GM21529 (cell line): ENCODE data around the gene FITM1.
"Not testable (repeated sequence)": the region's sequence is repeated elsewhere in the genome, so short reads cannot be mapped to it uniquely, and the experiment has no call there.

ENCODE experiments used
- ATAC-seq: cut with Tn5 transposase; IDR thresholded peaks from one replicate; pipeline ENCODE4 v1.9.1; 2021; ENCODE audit not compliant: unreplicated experiment

Gene FITM1

DNA sequence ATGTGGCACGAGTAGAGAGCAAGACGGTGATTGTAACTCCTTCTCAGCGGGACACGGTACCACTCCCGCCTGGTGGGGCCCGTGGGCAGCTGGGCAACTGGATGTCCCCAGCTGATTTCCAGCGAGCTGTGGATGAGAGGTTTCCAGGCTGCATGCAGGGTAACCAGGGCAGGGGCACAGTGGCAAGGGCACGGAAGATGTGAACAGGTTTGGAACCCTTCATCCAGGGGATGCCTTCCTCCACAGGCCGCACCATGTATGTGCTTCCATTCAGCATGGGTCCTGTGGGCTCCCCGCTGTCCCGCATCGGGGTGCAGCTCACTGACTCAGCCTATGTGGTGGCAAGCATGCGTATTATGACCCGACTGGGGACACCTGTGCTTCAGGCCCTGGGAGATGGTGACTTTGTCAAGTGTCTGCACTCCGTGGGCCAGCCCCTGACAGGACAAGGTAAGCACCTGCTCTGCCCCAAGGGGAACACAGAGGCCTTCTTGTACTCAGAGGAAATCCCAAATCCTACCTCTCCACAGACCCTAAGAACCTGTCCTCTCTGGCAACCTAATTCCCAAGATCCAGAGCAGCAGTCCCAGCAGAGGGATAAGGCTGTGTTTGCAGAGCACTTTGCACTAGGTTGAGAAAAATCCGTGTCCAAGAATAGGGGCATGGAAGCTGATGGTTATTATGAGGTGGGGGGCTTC is 32.1 kb upstream of the FITM1 start:
- ATAC-seq, result no peak

DNA sequence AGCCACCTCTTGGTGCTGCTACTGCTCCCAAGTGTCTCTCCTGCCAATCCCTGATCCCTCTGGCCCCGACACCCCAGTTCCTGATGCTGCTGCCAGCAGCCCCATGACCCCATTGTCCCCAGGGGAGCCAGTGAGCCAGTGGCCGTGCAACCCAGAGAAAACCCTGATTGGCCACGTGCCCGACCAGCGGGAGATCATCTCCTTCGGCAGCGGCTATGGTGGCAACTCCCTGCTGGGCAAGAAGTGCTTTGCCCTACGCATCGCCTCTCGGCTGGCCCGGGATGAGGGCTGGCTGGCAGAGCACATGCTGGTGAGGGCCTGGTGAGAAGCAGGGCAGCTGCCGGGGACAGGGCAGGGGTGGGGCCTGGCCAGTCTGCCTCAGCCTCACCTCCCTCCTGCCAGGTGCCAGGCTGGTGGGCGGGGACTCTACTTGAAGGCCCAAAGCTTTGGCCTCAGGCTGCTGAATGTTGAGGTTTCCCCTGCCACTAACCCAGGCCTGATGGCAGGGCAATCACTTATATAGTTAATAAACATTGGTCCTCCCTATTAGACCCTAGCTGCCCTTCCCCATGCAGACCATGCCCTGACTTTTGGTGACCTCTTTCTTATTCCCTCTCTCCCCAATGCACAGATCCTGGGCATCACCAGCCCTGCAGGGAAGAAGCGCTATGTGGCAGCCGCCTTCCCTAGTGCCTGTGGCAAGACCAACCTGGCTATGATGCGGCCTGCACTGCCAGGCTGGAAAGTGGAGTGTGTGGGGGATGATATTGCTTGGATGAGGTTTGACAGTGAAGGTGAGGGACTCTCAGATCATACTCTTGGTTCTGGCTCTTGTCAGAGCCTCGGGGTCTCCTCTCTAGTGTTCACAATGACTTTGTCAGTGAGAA is 31.3 kb upstream of the FITM1 start:
- no peak for ATAC-seq

DNA sequence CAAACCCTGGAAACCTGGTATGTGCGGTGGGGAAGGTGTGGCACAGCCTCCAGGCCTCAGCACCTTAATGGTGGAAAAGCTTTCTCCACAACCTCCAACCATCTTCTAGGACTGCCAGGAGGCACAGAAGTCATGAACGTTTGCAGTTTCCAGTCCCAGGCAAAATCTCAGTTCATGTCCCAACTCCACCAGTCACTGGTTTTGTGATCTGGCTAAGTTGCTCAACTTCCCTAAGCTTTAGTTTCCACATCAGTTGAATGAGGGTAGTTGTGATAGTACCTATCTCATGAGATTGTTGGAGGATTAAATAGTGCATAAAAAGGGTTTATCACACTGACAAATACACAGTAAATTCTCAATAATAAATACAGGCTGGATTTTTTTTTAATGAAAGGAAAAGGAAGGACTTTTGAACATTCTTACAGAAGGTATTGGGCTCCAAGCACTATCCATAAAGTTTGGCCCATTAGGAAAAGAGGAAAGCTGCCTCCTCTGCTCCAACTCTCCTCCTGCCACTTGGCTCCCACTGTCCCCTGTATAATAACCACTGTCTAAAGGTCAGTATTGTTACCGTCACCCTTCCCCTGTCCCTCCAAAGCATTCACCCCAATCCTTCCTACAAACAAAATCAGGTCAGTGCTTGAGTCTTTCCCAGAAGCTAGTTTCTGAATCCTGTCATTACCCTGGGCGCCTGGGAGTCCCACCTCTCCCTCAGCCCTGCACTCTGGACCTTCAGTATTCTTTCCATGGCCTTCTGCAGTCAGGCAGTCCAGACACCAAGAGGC is 30.1 kb upstream of the FITM1 start:
- ATAC-seq, result no peak

DNA sequence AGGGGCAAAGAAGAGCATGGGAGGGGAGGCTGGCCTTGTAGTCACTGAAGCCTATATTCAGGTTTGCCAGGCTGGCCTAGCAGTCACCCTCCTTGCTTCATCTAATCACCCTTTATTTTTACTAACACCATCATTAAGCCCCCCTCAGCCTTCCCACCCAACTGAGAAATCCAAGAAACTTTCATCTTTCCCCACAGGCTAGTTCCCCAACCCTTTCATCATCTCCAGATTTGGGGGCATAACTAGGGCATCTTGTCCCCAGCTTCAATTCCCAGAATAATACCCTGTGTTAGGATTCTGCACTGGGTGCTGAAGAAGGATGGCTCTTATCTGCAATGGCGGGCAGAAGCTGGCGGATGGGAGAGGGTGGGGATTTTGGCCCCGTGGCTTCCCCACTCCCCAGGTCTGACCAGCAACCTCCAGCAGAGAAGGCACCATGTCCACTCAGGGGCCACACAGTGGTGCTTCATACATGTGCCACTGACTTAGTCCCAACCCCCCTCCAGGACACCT is 29.4 kb upstream of the FITM1 start:
- no peak for ATAC-seq

DNA sequence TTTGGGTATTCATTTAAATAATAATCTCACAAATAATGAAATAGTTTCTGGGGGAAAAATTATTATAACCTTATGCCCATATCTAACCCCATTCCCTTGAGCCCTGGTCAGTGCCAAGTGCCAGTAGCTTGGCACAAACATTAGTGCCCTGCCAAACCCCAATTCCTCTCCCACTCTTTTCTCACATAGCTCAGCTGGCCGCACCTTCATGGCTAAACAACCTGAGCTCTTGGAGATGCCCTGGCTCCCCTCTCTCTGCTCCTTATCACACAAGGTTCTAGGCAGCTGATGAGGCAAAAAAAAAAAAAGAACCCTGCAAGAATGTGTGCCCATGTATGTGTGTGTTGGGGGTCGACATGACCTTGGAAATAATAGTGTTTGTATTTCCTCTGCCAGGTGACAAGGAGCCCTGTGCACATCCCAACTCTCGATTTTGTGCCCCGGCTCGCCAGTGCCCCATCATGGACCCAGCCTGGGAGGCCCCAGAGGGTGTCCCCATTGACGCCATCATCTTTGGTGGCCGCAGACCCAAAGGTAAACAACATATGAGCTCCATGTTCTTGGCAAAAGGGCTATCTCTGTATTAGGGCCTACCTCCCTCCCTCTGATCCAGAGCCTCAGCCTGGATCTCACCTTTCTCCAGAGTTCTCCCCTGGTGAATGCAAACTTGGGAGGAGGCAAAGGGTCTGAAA is 28.0 kb upstream of the FITM1 start:
- ATAC-seq, result no peak

DNA sequence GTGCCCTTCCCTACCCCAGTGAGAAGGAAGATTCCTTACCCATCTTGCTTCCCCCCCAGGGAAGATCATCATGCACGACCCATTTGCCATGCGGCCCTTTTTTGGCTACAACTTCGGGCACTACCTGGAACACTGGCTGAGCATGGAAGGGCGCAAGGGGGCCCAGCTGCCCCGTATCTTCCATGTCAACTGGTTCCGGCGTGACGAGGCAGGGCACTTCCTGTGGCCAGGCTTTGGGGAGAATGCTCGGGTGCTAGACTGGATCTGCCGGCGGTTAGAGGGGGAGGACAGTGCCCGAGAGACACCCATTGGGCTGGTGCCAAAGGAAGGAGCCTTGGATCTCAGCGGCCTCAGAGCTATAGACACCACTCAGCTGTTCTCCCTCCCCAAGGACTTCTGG is 27.0 kb upstream of the FITM1 start:
- no peak for ATAC-seq

DNA sequence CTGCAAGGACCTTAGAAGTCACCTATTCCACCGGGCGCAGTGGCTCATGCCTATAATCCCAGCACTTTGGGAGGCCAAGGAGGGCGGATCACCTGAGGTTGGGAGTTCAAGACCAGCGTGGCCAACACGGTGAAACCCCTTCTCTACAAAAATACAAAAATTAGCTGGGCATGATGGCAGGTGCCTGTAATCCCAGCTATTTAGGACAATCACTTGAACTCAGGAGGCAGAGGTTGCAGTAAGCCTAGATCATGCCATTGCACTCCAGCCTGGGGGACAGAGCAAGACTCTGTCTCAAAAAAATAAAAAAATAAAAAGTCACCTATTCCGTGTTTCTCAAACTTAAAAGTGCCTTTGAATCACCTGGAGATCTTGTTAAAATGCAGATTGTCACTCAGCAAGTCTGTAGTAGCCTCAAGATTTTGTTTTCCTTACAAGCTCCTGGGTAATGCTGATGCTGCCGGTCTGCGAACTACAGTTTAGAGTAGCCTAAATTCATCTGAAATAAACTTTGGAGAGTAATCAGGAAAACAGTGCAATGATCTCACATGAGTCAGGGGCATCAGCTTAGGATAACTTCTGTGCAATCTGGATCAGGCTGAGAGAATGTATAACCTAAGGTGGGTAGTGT is 24.7 kb upstream of the FITM1 start:
- not testable (repeated sequence) for ATAC-seq

DNA sequence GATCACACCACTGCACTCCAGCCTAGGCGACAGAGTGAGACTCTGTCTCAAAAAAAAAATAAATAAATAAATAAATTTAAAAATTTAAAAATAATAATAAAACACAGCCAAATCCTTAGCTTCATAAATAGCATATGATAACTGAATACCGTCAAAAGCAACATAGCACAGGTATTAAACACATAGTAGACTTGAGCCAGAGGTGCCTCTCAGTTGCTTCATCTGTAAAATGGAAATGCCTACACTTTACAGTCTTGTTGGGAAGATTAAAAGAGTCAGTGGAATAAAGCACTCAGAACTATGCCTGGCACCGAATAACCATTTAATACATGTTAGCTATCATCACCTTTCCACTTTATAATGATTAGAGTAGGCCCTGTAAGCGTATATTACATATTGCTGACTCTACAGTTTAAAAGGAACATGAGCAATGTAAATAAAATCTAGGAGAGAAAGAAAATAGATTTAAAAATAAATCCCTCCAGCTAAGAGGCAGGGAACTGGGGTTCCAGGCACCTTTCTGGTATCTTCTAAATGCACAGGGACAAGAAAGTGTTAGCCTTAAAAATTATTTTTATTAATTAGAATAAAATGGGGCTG is 23.7 kb upstream of the FITM1 start:
- no peak for ATAC-seq

DNA sequence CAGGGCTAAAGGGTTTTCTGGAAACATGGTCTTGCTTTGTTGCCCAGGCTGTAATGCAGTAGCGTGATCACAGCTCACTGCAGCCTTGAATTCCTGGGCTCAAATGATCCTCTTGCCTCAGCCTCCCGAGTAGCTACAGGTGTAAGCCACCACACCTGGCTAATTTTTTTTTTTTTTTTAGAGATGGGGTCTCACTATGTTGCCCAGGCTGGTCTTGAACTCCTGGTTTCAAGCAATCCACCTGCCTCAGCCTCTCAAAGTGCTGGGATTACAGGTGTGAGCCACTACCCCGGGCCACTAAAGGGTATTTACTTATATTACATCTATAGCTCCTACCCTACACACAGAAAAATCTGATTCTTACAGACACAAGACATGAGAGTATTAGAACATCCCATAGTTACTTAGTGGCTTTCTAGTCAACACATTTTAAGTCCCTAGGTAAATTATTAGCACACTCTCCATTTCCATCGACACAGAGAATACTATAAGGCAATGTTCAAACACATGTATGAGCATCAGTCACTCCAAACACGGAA is 22.1 kb upstream of the FITM1 start:
- ATAC-seq, result peak; percentile 30

DNA sequence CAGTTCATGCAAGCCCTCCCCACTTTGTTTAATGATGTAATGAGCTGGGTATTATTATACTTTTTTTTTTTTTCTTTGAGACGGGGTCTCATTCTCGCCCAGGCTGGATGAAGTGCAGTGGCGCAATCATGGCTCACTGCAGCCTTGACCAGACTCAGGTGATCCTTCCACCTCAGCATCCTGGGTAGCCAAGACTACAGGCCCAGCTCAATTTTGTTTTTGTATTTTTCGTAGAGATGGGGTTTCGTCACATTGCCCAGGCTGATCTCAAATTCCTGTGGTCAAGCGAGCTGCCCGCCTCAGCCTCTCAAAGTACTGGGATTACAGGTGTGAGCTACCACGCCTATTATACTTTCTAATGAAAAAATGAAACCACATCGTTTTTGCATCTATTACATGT is 20.4 kb upstream of the FITM1 start:
- no peak for ATAC-seq

DNA sequence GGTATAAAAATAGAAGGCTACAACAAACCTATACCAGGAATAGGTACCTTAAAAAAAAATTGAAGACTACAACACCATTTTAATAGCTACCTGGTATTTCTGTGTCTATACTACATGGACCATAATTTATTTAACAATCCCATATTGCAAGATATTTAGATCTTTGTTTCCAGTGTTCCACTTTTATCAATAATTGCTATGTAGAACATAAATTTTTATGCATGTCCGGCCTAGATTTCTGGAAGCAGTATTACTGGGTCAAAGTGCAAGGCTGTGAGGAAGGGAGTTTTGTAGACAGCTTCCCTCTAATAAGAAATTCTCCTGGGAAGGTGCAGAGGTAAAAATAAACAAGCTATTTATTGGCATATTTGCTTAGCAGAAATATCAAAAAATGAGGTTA is 19.9 kb upstream of the FITM1 start:
- ATAC-seq, result no peak

DNA sequence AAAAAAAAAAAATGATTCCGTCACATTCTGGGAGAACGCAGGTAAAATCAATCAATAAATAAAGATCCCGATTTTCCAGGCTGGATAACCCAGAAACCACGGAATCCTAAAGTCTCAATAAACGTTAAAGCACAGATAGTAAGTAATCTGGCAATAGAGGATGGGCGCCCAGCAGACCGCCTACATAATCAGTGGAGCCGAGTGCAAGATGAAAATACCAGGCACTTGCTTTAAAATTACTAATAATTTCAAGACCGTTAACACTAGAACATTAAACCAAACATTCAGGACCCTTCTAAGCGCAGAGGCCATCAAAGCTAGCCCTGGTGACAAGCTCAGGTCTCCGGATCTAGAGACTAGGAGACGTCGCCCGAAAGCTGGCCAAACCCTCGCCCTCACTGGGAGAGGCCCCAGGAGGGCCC is 17.1 kb upstream of the FITM1 start:
- no peak for ATAC-seq

DNA sequence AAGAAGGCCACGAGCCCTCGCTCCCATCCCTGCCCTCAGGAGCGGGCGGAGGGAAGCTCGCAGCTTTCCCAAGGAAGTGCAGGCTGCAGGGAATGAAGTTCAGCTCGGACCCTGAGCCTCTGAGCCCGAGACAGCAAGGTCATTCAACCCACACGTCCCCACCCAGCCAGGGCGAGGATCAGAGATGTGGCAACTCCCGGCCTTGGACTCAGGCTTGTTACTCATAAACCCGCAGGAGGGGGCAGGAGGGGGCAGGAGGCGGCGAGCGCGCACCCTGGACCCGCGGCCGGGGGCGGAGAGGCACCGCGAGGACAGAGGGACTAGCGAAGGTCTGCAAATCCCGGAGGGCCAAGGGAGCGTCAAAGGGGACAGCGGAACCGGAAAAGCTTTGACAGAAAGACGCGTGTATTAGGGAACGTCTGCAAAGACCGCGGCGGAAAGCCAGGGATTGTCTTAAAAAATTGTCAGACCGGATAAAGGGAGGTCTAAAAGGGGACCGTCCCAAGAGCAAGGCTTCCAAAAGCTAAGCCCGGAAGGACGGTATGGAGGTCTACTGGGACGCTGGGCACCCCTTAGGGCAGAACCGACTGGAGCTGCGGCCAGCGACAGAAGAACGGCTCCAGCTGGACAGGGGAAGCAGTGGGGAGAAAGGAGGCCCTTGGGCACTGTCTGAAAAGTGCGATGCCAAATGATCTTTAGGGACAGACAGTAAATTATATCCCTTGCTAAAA is 16.5 kb upstream of the FITM1 start:
- peak; percentile 35 for ATAC-seq

DNA sequence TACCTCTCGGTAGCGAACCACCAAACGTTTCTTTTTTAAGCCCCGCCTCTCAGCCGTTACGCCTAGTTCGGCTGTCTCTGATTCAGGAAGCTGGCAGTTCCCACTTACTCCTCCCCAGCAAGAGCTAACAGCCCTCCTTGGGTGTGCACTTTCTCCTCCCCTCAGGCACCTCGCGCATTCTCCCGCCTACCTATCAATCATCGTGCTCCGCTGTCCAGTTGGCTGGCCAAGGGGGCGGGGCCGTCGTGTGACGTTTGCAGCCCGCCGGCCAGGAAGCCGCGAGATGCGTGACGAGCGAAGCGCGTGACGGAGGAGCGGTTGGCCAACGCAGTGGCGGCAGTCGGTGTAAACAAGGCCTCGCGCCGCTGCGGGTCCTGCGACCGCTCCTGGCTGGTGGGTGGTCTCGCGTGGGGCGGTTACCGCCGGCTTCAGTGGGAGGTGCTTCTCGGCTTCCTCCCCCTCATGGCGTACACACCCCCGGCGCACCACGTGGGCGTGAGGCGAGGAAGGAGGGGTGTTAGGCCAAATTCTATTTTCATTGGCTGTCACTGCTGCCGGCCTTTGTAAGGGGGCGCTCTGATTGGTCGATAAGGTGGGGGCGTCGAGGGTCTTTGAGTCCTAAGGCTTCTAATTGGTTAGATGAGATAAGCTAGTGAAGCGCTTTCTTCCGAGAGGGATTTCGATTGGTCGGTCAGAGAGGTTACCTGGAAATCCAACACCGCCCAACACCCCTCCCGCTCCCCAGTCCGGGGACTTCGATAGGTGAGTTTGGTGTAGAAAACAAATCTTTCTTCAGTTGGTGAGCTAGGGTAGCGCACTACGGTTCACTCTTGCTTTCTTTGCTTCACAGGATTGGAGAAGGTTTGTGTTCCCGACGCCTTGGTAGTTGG is 15.7 kb upstream of the FITM1 start, which contains the start of the genes DCAF11 and NRL:
Gene DCAF11, plus strand, starts transcription at position 246 of the 890 bp plus-strand sequence. CDS start 818 bp downstream, outside the sequence.
Gene NRL, minus strand, starts transcription at position 418 of the 890 bp plus-strand sequence. CDS start 32,101 bp downstream, outside the sequence.
- ATAC-seq, result peak; percentile 81

DNA sequence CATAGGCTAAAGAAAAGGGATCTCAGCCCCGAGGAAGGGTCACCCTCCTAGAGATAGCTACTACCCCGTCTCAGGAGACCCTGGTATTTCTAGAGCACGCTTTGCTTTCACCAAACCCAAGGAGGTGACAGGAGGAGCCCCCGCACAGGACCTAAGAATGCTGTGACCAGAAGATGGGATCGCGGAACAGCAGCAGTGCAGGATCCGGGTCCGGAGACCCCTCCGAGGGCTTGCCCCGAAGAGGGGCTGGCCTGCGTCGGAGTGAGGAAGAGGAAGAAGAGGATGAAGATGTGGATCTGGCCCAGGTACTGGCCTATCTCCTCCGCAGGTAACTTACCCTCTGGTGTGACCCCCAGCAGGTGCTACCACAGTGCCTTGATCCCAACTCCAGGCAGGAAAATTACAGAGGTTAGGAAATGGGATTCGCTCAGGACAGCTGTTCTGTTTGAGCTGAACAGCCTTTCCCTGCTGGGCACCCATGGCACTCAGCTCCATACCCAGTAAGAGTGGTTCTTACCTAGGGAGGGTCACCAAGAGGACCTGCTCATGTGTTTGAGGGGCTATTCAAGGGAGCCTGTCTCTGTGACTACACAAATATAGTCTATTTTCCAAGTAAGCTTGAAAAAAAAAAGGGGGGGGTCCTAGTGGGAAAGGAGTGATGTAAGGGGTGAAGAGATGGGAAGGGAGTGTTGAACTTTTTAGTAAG is 14.9 kb upstream of the FITM1 start:
- ATAC-seq, result no peak

DNA sequence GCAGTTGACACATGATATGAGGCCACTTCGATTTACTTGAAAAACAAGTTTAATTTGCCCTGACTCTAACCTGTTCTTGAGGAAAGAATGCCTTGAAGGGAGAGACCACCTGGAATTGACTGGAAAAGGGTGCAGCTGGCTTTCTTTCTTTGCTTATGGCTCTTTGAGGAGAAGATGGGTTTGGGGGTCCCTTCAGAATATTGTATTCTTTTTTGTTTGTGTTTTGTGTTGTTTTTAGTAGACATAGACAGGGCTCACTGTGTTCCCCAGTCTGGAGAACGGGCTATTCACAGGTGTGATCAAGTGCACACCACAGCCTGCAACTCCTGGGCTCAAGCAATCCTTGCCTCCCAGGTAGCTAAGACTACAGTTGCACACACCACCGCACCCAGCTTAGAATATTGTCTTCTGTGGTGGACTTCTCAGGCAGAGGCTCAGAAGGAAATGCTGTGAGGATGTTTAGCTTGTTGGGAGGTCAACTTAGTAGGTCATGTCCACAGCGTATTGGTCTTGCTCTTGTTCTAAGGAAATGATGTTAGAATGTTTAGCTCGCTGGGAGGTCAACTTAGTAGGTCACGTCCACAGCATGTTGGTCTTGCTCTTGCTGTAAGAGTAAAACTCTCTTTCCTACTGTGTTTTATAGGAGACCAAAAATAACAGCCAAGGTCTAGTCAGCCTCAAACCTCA is 14.2 kb upstream of the FITM1 start:
- ATAC-seq, result no peak
